Measurements from ENCODE around the gene LRRC37A3. TPM values are rescaled to one million over a fixed set of nuclear protein-coding genes. Genes with fewer than 3 reads are reported as not detected.
A peak's percentile ranks its signal among the peaks of the same experiment; 100 is the strongest.
"Not testable (repeated sequence)": the region's sequence is repeated elsewhere in the genome, so short reads cannot be mapped to it uniquely, and the experiment has no call there.

The LRRC37A3 gene
- polyA plus RNA-seq, 1 of the 3 experiments (the other 2 are of a cell fraction) = 10.4 TPM

GRCh38 chr17:64847504-64848466 is 71.5 kb downstream of the LRRC37A3 start:
- peak; percentile 56; the same call in 1 of the 2 replicates for TF ChIP-seq SMC3 (IDR thresholded peaks at IDR 0.05; ENCODE audit: low read depth, low read length)
- peak; percentile 59 for TF ChIP-seq RAD21 (IDR thresholded peaks at IDR 0.05; ENCODE audit: low read length)
- peak; percentile 65 for TF ChIP-seq CTCF (IDR thresholded peaks at IDR 0.05)
- H3K27ac ChIP-seq (ENCODE audit: low read depth in 2 of 2, low read length in 1 of 2); H3K27me3 ChIP-seq (ENCODE audit: insufficient read depth); H3K36me3 ChIP-seq (replicated peaks in 1 of 2; ENCODE audit: control insufficient read depth in 1 of 2, insufficient read depth in 2 of 2, low read length in 1 of 2); H3F3A ChIP-seq (replicated peaks; ENCODE audit: insufficient read depth); H2AFZ ChIP-seq (ENCODE audit: low read depth); H3K4me3 ChIP-seq (ENCODE audit: low read depth in 2 of 2, low read length in 1 of 2); H3K9ac ChIP-seq; H3K4me1 ChIP-seq (ENCODE audit: control insufficient read depth in 1 of 2, insufficient read depth in 2 of 2, low read depth in 1 of 2, low read length in 1 of 2); H3K79me2 ChIP-seq (ENCODE audit: insufficient read depth); POLR2A ChIA-PET; H3K4me2 ChIP-seq; CTCF ChIA-PET; H3K9me2 ChIP-seq; H4K20me1 ChIP-seq (ENCODE audit: insufficient read depth); H3K9me3 ChIP-seq: not testable (repeated sequence)
- peak; percentile 75 for DNase-seq
- 59% methylated on average over 35 of the region's 49 CpGs for whole genome bisulfite sequencing (ENCODE audit: low lambda C conversion rate)

GRCh38 chr17:64846892-64847291 is 72.4 kb downstream of the LRRC37A3 start:
- H3K9me2 ChIP-seq; H3K9ac ChIP-seq; H3K27ac ChIP-seq (ENCODE audit: low read depth in 2 of 2, low read length in 1 of 2); H3K4me1 ChIP-seq (ENCODE audit: control insufficient read depth in 1 of 2, insufficient read depth in 2 of 2, low read depth in 1 of 2, low read length in 1 of 2); H4K20me1 ChIP-seq (ENCODE audit: insufficient read depth); H3K4me3 ChIP-seq (ENCODE audit: low read depth in 2 of 2, low read length in 1 of 2); H3K4me2 ChIP-seq; H3K36me3 ChIP-seq (replicated peaks in 1 of 2; ENCODE audit: control insufficient read depth in 1 of 2, insufficient read depth in 2 of 2, low read length in 1 of 2); H3K9me3 ChIP-seq; DNase-seq; CTCF ChIA-PET; POLR2A ChIA-PET; H3K27me3 ChIP-seq (ENCODE audit: insufficient read depth); H2AFZ ChIP-seq (ENCODE audit: low read depth); H3F3A ChIP-seq (replicated peaks; ENCODE audit: insufficient read depth); H3K79me2 ChIP-seq (ENCODE audit: insufficient read depth): not testable (repeated sequence)
- whole genome bisulfite sequencing (ENCODE audit: low lambda C conversion rate) = 81% methylated on average over 2 of the region's 4 CpGs

GRCh38 chr17:64843918-64844317 is 75.4 kb downstream of the LRRC37A3 start:
- H3K9me2 ChIP-seq; CTCF ChIA-PET; H3K27ac ChIP-seq (ENCODE audit: low read depth in 2 of 2, low read length in 1 of 2); H3K4me1 ChIP-seq (ENCODE audit: control insufficient read depth in 1 of 2, insufficient read depth in 2 of 2, low read depth in 1 of 2, low read length in 1 of 2); H3K9ac ChIP-seq; H4K20me1 ChIP-seq (ENCODE audit: insufficient read depth); H3K9me3 ChIP-seq; H3K4me3 ChIP-seq (ENCODE audit: low read depth in 2 of 2, low read length in 1 of 2); H3K27me3 ChIP-seq (ENCODE audit: insufficient read depth); DNase-seq; H3K79me2 ChIP-seq (ENCODE audit: insufficient read depth); H2AFZ ChIP-seq (ENCODE audit: low read depth); H3F3A ChIP-seq (replicated peaks; ENCODE audit: insufficient read depth); POLR2A ChIA-PET; H3K4me2 ChIP-seq; H3K36me3 ChIP-seq (replicated peaks in 1 of 2; ENCODE audit: control insufficient read depth in 1 of 2, insufficient read depth in 2 of 2, low read length in 1 of 2): not testable (repeated sequence)
- WGBS (ENCODE audit: low lambda C conversion rate) = 78% methylated on average over 8 of the region's 8 CpGs

- H3K9me3 ChIP-seq; H3K79me2 ChIP-seq (ENCODE audit: insufficient read depth); DNase-seq; H3K4me1 ChIP-seq (ENCODE audit: control insufficient read depth in 1 of 2, insufficient read depth in 2 of 2, low read depth in 1 of 2, low read length in 1 of 2); H4K20me1 ChIP-seq (ENCODE audit: insufficient read depth); H3K4me2 ChIP-seq; H2AFZ ChIP-seq (ENCODE audit: low read depth); H3K4me3 ChIP-seq (ENCODE audit: low read depth in 2 of 2, low read length in 1 of 2); H3K27me3 ChIP-seq (ENCODE audit: insufficient read depth); H3K9ac ChIP-seq; H3K36me3 ChIP-seq (replicated peaks in 1 of 2; ENCODE audit: control insufficient read depth in 1 of 2, insufficient read depth in 2 of 2, low read length in 1 of 2); POLR2A ChIA-PET; H3K9me2 ChIP-seq; H3F3A ChIP-seq (replicated peaks; ENCODE audit: insufficient read depth); H3K27ac ChIP-seq (ENCODE audit: low read depth in 2 of 2, low read length in 1 of 2): not testable (repeated sequence)
- WGBS (ENCODE audit: low lambda C conversion rate) = 91% methylated on average over 3 of the region's 3 CpGs
- CTCF ChIA-PET = interaction anchor here (1.2 kb wide), 1 partner anchor 77 kb away, joined by 3 read pairs; no protein-coding TSS in a partner anchor
Measured at GRCh38 chr17:64842900-64843299, 76.4 kb downstream of the LRRC37A3 start.

GRCh38 chr17:64840960-64841359 is 78.3 kb downstream of the LRRC37A3 start:
- H3K4me3 ChIP-seq (ENCODE audit: low read depth in 2 of 2, low read length in 1 of 2); H4K20me1 ChIP-seq (ENCODE audit: insufficient read depth); H3K27ac ChIP-seq (ENCODE audit: low read depth in 2 of 2, low read length in 1 of 2); H3K4me1 ChIP-seq (ENCODE audit: control insufficient read depth in 1 of 2, insufficient read depth in 2 of 2, low read depth in 1 of 2, low read length in 1 of 2); H3F3A ChIP-seq (replicated peaks; ENCODE audit: insufficient read depth); H3K9me2 ChIP-seq; DNase-seq; H3K36me3 ChIP-seq (replicated peaks in 1 of 2; ENCODE audit: control insufficient read depth in 1 of 2, insufficient read depth in 2 of 2, low read length in 1 of 2); H3K9me3 ChIP-seq; H3K79me2 ChIP-seq (ENCODE audit: insufficient read depth); H3K4me2 ChIP-seq; H3K9ac ChIP-seq; H3K27me3 ChIP-seq (ENCODE audit: insufficient read depth); POLR2A ChIA-PET; H2AFZ ChIP-seq (ENCODE audit: low read depth); CTCF ChIA-PET: not testable (repeated sequence)
- WGBS (ENCODE audit: low lambda C conversion rate) = 70% methylated on average over 2 of the region's 2 CpGs

Data from SK-N-SH (cell line).